Type B pancreatic cell (in vitro differentiated cells): ENCODE measurements around the gene ZNF786. TPM values are rescaled to one million over a fixed set of nuclear protein-coding genes. Genes with fewer than 3 reads are reported as not detected.
A peak's percentile ranks its signal among the peaks of the same experiment; 100 is the strongest.
"Not testable (repeated sequence)": the region's sequence is repeated elsewhere in the genome, so short reads cannot be mapped to it uniquely, and the experiment has no call there.

ENCODE experiments used
- DNase-seq: peaks from one replicate; pipeline ENCODE4 v3.0.0; 2021; ENCODE audit warnings: mixed read lengths; ENCODE audit not compliant: unreplicated experiment; ENCODE audit errors: extremely low spot score
- H3K27ac Mint-ChIP-seq: 2 replicates; pipeline ENCODE4 v1.8.0; 2021; ENCODE audit warnings: mild to moderate bottlenecking, mixed read lengths
- H3K27me3 Mint-ChIP-seq: 2 replicates; pipeline ENCODE4 v1.8.0; 2021; ENCODE audit warnings: mixed read lengths
- H3K36me3 Mint-ChIP-seq: 2 replicates; pipeline ENCODE4 v1.8.0; 2021; ENCODE audit warnings: mixed read lengths
- H3K4me1 Mint-ChIP-seq: one replicate; pipeline ENCODE4 v1.8.0; 2021; ENCODE audit warnings: mixed read lengths; ENCODE audit not compliant: unreplicated experiment
- H3K4me3 Mint-ChIP-seq: 2 replicates; pipeline ENCODE4 v1.8.0; 2021; ENCODE audit warnings: mild to moderate bottlenecking, mixed read lengths
- H3K9me3 Mint-ChIP-seq: 2 replicates; pipeline ENCODE4 v1.8.0; 2021; ENCODE audit warnings: mixed read lengths
- CTCF ChIP-seq: fragments of 200-600 bp; sonication (generic); conservative IDR thresholded peaks from 2 replicates; pipeline ENCODE4 v1.5.0; 2021; ENCODE audit warnings: antibody characterized with exemption, mild to moderate bottlenecking
- total RNA-seq: library from RNA; stranded (reverse); gene quantifications from 2 replicates; pipeline ENCODE4 v1.2.1, GENCODE V29; 2021; ENCODE audit warnings: low replicate concordance

The ZNF786 gene
- total RNA-seq, 1 donor from 2014 or later, result 12.6 TPM

GRCh38 chr7:149036676-149037075 is 53.8 kb downstream of the ZNF786 start:
- Mint-ChIP-seq H3K27me3 (no peaks in the 10 kb centered on the region), H3K9me3 (peaks cover 7% of the 10 kb centered on the region), H3K4me3 (no peak overlapping the region), H3K4me1 (no peaks in the 10 kb centered on the region), H3K36me3 (no peaks in the 10 kb centered on the region), H3K27ac (no peak overlapping the region)
- DNase-seq, result no peak
- no peak for TF ChIP-seq CTCF

- H3K9me3 Mint-ChIP-seq, result no peaks in the 10 kb centered on the region
- H3K4me3 Mint-ChIP-seq, result no peak overlapping the region
- TF ChIP-seq CTCF, result no peak
- peaks cover 5% of the 10 kb centered on the region for H3K4me1 Mint-ChIP-seq
- H3K36me3 Mint-ChIP-seq, result no peaks in the 10 kb centered on the region
- no peaks in the 10 kb centered on the region for H3K27me3 Mint-ChIP-seq
- H3K27ac Mint-ChIP-seq, result no peak overlapping the region
- DNase-seq, result no peak
These were observed 59.1 kb downstream of the ZNF786 start for GRCh38 chr7:149031353-149031910.

- not testable (repeated sequence) for DNase-seq, H3K4me3 Mint-ChIP-seq, H3K27ac Mint-ChIP-seq
These were observed 60.1 kb downstream of the ZNF786 start for GRCh38 chr7:149030439-149030838.

GRCh38 chr7:149028346-149029109 is 62.0 kb downstream of the ZNF786 start, which contains the start of gene PDIA4:
PDIA4 (minus strand) TSS chr7:149028505; CDS start chr7:149028408, 97 bp downstream.
- H3K36me3 Mint-ChIP-seq, result peaks cover 11% of the 10 kb centered on the region
- DNase-seq, result peak; percentile 100
- H3K27me3 Mint-ChIP-seq, result no peaks in the 10 kb centered on the region
- peak within 1 kb of the TSS; percentile 95 for H3K27ac Mint-ChIP-seq
- H3K9me3 Mint-ChIP-seq, result no peaks in the 10 kb centered on the region
- peaks cover 24% of the 10 kb centered on the region for H3K4me1 Mint-ChIP-seq
- TF ChIP-seq CTCF, result peak; percentile 52
- H3K4me3 Mint-ChIP-seq, result peak within 1 kb of the TSS; percentile 93

More at GRCh38 chr7:149030439-149030838, 60.1 kb downstream of the ZNF786 start:
- H3K9me3 Mint-ChIP-seq, H3K36me3 Mint-ChIP-seq, H3K27me3 Mint-ChIP-seq: not testable (repeated sequence)
- peaks cover 12% of the 10 kb centered on the region for H3K4me1 Mint-ChIP-seq

GRCh38 chr7:149027611-149028345 is 62.7 kb downstream of the ZNF786 start:
- DNase-seq, result no peak
- no peak for TF ChIP-seq CTCF
- H3K36me3 Mint-ChIP-seq, result peaks cover 17% of the 10 kb centered on the region
- H3K27ac Mint-ChIP-seq, result peak overlapping the region; percentile 95
- peaks cover 32% of the 10 kb centered on the region for H3K4me1 Mint-ChIP-seq
- H3K9me3 Mint-ChIP-seq, result no peaks in the 10 kb centered on the region
- no peaks in the 10 kb centered on the region for H3K27me3 Mint-ChIP-seq
- peak overlapping the region; percentile 93 for H3K4me3 Mint-ChIP-seq

GRCh38 chr7:149027055-149027454 is 63.5 kb downstream of the ZNF786 start:
- H3K36me3 Mint-ChIP-seq, result peaks cover 20% of the 10 kb centered on the region
- peaks cover 35% of the 10 kb centered on the region for H3K4me1 Mint-ChIP-seq
- no peak for TF ChIP-seq CTCF
- no peaks in the 10 kb centered on the region for H3K27me3 Mint-ChIP-seq
- DNase-seq, result no peak
- H3K27ac Mint-ChIP-seq, result peak overlapping the region; percentile 95
- peak overlapping the region; percentile 93 for H3K4me3 Mint-ChIP-seq
- no peaks in the 10 kb centered on the region for H3K9me3 Mint-ChIP-seq
